ENCODE results near the gene SUMO2.
"Not testable (repeated sequence)": the region's sequence is repeated elsewhere in the genome, so short reads cannot be mapped to it uniquely, and the experiment has no call there.

Gene SUMO2

DNA sequence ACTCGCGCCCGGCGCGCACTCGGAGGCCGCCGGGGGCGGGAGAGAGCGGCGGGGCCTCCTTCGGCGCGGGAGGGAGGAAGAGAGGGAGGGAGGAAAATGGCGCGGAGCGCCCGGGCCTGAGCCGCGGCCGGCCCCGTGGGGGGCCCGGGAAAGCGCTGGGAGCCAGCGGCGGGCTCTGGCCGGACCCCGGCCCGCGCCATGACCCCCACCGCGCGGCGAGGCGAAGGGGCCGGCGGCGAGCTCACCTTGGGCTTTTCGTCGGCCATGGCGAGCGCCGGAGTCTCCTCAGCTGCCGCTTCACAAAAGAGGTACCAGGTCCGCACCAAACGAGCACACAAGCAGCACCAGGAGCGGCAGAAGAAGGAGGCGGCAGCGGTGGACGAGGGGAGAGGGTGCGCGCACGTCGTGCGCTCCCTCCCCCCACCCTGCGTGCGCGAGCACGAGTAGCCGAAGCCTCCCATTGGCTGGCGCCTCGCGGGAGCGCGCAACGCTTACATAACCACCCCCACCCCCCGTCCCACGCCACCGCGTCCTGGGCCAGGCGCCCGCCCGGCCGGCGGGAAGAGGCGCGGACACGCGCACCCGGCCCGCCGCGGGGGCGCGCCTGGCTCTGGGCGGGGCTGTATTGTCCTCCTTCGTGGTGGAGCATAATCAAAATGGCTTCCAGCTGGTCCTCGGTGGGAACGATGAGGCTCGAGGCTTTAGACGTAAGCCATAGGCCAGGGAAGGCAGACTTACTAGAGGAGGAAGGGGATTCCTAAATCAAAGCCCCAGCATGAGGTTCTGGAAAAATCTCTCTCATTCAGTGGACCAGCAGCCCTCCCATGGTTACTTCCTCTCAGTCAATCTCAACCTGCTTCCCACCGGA is at the start of gene SUMO2:
Gene SUMO2, minus strand, starts transcription at position 391 of the 868 bp plus-strand sequence. Its CDS starts 125 bp downstream, at position 266.
- peak; percentile 95 for DNase-seq

DNA sequence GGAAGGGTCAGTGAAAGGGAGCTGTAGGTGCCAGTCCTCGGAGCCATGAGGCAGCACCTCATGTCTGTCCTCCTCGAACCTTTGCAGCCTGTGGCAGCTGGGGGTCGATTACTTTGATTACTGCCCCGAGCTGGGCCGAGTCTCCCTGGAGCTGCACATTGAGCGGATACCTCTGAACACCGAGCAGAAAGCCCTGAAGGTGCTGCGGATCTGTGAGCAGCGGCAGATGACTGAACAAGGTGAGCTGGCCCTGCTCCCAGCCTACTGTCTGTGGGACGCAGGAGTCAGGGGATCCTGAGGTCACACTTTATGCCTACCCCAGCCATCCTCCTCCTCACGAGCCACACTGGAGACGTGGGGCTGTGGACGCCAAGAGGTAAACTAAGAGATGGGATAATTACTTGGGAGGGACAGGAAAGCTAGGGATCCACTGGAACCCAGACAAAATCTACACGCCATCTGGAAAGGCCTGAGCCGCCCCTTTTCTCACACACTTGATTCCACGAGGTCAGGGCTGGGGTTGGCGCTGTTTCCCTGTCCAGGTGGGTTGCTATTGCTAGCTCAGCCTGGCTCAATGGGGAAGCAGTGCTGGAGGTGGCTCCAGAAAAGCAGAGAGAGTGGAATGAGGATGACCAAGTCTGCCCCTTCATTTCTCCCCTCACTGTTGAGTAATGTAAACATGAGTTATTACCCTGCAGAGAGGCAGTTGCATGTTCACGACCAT is 49.1 kb upstream of the SUMO2 start:
- no peak for DNase-seq

DNA sequence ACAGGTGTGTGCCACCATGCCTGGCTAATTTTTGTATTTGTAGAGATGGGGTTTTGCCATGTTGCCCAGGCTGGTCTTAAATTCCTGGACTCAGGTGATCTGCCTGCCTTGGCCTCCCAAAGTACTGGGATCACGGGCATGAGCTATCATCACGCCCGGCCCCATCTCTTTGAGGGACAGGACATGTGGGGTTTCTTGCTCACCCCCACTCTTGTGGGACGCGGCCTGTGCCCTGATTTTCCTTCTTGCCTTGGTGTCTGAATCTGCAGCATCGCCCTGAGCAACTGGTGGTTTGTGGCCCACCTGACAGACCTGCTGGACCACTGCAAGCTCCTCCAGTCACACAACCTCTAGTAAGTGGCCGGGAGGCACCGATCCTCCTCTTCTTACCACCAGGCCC is 48.3 kb upstream of the SUMO2 start:
- DNase-seq: no peak

DNA sequence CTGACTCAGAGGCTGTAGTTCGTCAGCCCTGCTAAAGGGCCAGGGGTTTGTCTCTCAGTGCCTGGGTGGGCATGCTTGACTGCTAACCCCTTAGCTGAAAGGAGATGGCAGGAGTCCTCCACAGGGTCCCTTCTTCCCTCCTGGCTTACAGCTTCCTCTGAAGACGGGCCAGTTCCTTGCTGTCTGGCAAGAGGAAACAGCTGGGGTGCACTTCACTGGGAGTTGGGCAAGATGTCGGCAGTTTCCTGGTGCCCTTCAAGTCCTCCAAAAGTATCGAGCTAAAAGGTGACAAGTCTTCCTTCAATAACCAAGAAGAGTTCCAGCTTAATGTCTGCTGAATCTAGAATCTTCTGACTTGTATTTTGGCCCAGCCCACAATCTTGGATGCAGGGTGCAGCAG is 46.1 kb upstream of the SUMO2 start:
- DNase-seq: no peak

DNA sequence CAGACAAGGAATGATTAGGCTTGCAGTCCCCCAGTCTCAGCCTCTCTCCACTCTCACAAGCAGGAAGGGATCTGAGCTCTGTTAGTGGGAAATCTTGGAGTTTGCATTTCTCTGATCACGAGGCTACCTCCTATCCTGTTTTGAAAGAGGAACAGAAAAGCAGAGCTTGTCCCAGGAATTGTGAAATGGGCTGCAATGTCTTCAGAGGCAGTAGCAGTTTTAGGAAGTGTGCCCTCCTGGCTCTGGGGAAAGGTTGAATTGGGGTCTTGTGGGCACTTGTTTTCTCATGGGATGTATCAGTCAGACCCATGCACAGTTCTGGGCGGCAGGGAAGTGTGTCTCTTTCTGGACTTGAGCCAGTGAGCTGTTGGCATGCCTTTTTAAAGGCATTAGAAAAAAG is 45.5 kb upstream of the SUMO2 start:
- no peak for DNase-seq

DNA sequence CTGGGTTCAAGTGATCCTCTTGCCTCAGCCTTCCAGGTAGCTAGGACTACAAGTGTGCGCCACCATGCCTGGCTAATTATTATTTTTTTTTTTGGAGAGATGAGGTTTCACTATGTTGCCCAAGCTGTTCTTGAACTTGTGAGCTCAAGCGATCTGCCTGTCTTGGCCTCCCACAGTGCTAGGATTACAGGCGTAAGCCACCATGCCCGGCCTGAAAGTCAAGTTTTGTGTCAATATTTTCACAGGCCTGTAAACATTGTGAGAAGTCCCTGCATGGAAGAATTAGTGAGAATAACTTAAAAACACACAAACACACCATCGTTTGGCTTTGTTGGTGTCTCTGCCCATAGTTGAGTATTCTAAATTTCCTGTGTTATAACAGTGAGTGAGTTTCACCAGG is 45.0 kb upstream of the SUMO2 start:
- DNase-seq: no peak

DNA sequence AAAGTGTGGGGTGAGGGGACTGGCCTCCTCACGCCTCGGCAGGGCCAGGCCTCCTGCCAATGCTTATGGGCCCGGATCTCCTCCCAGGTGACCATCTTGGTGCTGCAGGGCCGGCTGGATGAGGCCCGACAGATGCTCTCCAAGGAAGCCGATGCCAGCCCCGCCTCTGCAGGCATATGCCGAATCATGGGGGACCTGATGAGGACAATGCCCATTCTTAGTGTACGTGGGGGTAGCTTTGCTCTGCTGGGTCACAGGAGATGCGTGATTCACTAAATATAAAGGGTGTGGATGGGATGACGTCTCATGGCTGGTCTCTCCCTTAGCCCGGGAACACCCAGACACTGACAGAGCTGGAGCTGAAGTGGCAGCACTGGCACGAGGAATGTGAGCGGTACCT is 42.3 kb upstream of the SUMO2 start:
- no peak for DNase-seq

DNA sequence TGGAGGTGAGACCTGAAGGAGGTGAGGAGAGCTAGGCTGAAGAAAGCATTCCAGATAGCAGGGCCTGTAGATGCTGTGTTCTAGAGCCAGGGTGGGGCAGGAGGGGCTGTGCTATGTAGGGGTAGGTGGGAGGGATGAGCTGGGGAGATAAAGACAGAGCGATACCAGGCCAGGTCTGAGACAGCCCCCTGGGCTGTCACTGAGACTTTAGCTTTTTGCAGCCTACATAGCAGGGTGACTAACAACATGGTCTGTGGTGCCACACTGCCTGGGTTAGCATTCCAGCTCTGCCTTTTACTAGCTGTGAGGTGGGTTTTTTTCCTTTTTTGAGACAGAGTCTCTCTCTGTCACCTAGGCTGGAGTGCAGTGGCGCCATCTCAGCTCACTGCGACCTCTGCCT is 37.1 kb upstream of the SUMO2 start:
- DNase-seq: no peak

DNA sequence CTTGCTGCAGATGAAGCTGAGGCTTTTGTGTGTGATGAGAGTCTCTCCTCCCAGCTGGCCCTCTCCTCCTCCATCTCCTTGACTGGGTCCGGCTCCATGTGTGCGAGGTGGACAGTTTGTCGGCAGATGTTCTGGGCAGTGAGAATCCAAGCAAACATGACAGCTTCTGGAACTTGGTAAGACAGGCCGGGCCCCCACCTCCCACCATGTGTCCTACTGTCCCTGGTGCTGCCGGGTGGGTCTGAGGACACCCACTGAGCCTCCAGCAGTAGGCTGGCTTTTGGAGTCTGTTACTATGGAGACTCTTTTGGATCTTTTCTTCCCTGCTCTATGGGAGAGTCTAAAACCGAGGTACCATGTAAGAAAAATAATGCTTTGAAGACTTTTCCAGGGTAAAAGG is 35.4 kb upstream of the SUMO2 start:
- no peak for DNase-seq

DNA sequence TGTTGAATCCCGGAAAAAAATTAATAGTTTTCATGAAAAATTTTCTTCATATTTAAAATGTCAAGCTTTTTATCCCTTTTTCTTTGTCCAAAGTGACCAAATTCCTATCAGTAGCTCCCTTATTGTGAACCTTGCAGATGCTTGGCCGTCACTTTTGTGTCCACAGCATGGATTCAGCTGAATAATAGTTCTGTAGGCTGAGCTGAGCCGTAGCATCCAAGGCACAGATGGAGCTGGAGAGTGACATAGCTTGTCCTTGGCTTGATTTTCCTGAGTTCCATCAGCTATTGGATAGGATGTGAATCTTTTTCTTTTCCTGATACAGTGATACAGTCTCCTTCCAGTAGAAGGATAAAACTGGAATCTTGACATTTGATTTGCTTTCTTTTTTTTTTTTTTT is 26.3 kb upstream of the SUMO2 start:
- DNase-seq: no peak

DNA sequence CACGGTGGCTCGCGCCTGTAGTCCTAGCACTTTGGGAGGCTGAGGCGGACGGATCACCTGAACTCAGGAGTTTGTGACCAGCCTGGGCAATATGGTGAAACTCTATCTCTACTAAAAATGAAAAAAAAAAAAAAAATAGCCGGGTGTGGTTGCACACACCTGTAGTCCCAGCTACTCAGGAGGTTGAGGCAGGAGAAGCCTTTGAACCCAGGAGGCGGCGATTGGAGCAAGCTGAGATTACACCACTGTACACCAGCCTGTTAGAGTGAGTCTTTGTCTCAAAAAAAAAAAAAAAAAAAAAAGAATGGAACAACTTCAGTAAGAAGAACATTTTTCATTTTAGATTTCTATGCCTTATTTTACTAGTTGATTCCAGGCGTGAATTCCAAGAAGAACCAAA is 25.4 kb upstream of the SUMO2 start:
- no peak for DNase-seq

DNA sequence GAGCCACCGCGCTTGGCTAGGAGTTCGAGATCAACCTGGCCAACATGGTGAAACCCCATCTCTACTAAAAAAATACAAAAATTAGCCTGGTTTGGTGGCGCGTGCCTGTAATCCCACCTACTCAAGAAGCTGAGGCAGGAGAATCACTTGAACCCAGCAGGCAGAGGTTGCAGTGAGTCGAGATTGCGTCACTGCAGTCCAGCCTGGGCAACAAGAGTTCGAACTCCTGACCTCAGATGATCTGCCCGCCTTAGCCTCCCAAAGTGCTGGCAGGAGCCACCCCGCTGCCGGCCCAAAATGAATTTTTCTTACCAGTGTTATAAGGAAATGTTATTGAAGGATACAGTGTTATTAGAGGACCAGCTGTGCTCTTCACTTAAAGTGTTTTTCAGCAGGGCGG is 25.0 kb upstream of the SUMO2 start:
- no peak for DNase-seq

DNA sequence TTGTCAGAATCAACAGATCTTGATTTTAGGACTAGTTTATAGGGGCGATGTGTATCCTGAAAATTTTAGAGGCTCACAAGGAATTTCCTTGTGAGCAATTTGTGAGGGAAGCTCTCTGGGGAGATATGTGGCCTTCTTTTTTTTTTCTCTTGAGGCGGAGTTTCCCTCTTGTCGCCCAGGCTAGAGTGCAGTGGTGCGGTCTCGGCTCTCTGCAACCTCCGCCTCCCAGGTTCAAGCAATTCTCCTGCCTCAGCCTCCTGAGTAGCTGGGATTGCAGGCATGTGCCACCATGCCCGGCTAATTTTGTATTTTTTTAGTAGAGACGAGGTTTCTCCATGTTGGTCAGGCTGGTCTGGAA is 24.3 kb upstream of the SUMO2 start:
- DNase-seq: not testable (repeated sequence)

DNA sequence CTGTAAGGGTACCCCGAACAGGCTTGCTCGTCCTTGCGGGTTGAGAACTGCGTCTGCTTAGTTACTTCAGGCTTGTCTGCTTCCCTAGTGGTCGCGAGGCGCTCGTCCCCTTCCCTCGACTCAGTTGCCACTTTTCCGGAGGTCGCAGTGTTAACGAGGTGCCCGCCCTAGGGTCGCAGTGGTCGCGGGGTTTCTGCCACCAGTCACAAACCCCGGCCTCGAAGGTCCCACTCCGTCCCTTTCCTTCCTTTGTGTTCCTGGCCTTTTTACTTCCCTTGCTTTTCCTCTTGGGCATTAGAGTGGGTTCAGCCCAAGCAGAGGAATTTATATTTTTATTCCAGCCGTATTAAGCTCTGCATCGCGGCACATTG is 23.0 kb upstream of the SUMO2 start:
- DNase-seq: no peak

DNA sequence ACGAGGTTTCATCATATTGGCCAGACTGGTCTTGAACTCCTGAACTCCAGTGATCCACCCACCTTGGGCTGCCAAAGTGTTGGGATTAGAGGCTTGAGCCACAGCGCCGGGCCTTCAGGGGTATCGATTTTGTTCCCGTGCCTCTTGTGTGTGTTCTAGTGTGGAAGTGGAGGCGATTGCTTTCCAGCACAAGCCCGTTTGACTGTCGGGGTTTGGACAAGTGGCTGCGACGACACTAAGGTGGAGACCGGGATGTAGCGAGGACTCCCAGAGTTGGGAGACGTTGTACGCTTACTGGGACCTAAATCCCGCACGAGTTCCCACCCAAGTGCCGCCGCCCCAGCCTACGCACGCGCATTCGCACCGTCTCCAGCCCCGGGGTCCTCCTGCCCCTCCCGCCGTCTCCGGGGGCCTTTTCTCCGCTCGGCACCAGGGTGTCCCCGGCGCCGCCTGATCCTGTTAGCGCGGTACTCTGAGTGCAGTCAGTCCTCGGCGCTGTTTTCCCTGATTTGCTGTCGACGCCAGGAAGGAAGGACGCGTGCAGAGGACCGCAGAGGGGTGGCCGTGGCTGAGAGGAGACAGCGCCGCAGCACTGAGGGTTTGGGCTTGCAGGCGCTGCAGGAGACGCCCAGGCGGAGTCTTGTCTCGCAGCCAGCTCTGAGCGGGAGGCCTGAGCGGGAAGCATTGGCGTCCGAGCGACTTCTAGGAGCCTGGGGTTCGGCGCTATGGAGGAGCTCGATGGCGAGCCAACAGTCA is 22.5 kb upstream of the SUMO2 start, which contains the start of gene NUP85:
Gene NUP85, plus strand, starts transcription at position 643 of the 756 bp plus-strand sequence. Its CDS starts 83 bp downstream, at position 726.
- DNase-seq: peak; percentile 87

DNA sequence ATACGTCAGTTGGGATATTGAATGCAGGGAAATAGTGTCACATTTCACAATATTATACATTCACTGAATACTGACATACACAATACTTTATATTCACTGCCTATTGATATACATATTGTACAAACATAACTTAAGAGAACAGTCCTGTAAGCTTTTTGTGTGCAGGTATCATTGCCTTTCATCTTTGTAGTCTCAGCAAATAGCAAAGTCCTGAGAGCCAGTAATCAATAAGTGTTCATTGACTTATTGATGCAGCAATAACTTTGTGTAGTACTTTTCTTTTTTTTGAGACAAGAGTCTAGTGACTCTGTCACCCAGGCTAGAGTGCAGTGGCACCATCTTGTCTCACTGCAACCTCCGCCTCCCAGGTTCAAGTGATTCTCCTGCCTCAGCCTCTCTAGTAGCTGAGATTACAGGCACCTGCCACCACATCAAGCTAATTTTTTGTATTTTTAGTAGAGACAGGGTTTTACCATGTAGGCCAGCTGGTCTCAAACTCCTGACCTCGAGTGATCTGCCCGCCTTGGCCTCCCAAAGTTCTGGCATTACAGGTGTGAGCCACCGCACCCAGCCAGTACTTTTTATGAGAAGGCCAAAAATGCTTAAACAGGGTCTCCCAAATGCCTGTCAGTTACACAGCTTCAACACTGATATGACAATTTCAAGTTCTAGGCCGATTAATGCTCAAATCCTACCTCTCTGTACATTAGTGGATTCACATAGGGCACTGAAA is 17.3 kb upstream of the SUMO2 start:
- no peak for DNase-seq

DNA sequence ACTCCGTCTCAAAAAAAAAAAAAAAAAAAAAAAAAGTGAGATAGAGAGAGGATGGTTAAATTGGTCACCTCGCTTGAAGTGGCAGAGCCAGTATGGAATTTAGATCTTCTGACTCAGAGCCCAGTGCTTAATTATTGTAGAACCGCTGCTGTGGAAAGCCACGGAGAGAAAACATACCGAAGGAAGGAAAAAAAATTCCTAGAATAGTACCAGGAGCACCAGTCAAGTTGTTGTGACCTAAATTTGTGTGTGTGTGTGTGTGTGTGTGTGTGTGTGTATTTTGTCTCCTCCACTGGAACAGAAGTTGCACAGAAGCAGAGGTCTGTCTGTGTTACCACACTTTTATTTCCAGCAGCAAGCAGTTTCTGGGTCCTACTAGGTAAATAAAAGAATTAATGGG is 12.1 kb upstream of the SUMO2 start:
- no peak for DNase-seq

DNA sequence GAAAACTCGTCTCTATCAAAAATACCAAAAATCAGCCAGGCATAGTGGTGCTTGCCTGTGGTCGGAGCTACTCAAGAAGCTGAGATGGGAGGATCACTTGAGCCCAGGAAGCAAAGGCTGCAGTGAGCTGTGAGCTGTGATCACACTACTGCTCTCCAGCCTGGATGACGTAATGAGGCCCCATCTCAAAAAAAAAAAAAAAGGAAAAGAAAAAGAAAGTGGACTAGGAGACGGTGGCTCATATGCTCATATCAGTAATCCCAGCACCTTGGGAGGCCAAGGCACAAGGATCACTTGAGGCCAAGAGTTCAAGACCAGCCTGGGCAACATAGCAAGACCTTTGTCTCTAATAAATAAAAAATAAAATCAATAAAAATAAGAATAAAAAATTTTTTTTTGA is 8.8 kb upstream of the SUMO2 start:
- no peak for DNase-seq

DNA sequence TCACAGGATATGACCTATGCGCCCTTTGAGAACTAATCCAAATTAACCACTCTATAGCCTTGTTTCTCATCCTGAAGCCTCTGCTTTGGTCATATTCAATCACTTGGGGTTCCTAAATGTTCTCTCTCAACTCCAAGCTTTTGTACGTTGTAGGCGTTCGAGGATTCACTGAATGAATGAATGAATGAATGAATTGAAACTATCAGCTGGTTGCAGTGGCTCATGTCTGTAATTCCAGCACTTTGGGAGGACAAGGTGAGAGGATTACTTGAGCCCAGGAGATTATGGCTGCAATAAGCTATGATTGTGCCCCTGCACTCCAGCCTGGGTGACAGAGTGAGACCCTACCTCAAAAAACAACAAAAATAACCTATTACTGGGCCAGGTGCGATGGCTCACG is 5.9 kb upstream of the SUMO2 start:
- DNase-seq: no peak

DNA sequence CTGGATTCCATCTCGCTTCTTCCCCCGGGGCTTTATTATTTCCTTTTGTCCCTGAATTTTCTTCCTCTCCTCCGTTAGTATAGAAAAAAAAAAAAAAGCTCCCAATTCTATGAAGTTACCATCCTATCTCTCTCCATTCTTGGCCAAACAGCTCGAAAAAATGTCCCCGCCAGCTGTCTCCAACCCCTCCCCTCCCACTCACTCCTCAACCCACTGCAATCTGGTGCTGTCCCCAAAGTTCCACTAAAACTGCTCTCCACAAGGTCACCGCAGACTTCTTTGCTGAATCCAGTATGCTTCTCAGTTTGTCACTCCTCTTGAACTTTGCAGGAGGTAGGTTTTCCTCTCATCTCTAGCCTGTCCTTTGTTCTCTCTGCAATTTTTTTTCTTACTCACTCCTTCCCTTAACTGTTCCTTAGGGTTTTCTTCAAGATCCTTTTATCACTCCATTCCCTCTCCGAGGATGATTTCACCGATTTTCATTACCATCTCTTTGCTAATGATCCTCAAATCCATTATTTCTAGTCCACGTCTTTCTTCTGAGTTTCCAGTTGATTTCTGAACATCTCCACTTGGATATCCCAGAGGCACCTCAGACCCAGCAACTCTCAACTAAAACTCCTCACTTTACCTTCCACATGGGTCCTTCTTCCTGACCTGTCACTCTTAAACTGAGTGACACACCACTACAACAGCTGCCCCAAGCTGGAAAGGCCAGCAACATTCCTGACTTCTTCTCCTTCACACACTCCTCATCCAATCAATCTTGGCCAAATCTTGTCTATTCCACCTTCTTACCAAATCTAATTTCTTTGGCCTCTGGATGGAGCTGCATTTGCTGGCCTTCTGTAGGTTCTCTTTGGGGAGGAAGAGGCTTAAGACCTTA is 1.5 kb upstream of the SUMO2 start:
- DNase-seq: no peak

DNA sequence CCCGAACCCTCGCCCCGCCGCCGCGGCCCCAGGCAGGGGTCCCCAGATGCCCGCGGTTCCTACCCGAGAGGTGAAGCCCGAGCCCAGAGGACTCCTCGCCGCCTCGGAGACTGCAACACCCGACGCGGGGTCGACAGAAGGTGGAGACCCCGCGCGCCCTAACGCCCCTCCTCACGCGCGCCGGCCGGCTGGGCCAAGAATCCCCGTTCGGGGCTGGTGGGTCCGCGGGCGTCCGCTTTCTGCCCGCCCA is 515 bp downstream of the SUMO2 start:
- no peak for DNase-seq

DNA sequence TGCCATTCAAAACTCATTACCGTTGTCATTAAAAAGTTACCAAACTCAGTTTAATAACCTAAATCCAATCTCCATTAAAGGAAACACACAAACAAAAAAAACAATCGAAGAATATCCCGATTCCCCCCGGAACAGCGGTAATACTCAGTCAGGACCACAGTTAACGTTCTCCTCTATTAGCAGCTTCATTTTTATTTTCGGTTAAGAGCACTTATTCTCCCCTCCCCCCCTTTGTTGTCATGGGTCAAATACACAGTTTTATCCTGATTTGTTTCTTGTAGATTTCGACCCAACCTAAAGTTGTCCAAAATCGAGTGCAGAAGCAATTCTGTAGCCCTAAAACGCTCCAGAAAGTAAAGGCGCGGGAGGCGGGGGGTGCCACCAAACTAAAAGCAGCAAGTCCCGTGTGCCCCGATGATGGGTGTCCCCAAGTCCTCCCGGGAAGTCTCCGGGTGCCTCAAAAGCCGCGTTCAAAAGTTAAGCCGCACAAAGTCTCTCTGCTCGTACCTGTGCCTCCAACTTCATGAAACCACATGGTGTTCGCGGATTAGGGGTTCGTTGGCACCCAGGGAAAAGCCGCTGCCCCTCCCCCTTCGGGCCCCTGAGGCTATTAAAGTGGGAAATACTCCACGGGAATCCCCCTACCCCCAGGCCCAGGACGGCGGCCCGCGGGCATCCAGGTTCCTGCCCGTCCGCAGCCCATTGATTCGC is 996 bp downstream of the SUMO2 start:
- DNase-seq: peak; percentile 13
